ENCODE results near the gene TP53BP2. TPM values are rescaled to one million over a fixed set of nuclear protein-coding genes. Genes with fewer than 3 reads are reported as not detected.

TP53BP2 gene
- total and polyA plus RNA-seq, 10 of the 15 experiments (the other 5 are each of a cell fraction or from before 2014, with no cell fraction given): 1.6 to 13.7 (median 5.6) TPM

- TF ChIP-seq SMAD5 (IDR thresholded peaks at IDR 0.05; ENCODE audit: low read depth) (no peak), STAT3 (IDR thresholded peaks at IDR 0.05; ENCODE audit: low read depth, low read length) (no peak), ZNF274 (IDR thresholded peaks at IDR 0.05; ENCODE audit: insufficient read depth, insufficient read length) (no peak)
- TF ChIP-seq, protein P1, sequence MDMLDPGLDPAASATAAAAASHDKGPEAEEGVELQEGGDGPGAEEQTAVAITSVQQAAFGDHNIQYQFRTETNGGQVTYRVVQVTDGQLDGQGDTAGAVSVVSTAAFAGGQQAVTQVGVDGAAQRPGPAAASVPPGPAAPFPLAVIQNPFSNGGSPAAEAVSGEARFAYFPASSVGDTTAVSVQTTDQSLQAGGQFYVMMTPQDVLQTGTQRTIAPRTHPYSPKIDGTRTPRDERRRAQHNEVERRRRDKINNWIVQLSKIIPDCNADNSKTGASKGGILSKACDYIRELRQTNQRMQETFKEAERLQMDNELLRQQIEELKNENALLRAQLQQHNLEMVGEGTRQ (IDR thresholded peaks at IDR 0.05; ENCODE audit: borderline replicate concordance, low read depth, low read length): no peak
Measured at GRCh38 chr1:223827193-223827663, 18.5 kb downstream of the TP53BP2 start (continued).

DNA sequence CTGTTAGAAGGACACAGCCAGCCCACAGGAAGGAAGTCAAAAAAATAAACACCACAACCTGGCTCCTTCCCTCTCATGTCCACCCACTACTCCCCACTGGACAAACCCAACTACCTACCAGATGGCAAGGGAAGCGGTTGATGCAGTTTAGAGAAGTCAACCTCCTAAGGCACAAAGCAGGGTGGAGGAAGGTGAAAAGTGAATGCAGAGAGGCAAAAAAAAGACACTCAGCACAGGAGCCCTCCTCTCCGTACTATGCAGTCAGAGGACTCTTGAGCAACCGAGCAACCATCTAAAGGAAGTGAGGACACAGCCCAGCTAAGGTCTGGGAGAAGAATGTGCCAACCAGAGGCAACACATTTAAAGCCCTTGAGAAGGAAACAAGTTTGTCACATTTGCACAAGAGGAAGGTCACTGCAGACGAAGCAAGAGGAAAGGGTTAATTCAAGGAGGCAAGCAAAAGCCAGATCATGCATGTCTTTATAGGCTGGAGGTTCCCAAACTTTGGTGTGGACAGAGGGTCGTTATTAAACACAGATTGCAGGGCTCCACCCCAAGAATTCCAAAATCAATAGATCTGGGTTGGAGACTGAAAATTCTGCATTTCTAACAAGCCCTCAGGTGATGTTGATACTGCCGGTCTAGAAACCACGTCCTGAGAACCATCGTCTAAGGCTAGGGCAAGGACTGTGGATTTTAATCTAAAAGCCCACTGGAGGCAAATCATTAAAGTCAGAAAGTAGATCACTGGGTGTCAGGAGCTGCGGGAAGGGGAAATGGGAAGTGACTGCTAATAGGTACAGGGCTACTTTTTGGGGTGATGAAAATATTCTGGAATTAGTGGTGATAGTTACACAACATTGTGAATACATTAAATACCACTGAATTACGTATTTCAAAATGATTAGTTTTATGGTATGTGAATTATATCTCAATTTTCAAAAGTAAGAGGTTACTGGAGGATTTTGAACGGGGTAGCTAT lies 19.7 kb downstream of the TP53BP2 start:
- no peaks in the 10 kb centered on the region for H3K4me1 ChIP-seq (ENCODE audit: control insufficient read depth, insufficient read depth, low read length)

More for the DNA sequence above, 19.7 kb downstream of the TP53BP2 start:
- 0 out of 2 replicates have a peak, but pooled peaks cover 3% of the 10 kb centered on the region for H4K20me1 ChIP-seq (ENCODE audit: control insufficient read depth, insufficient read depth)
- WGBS (ENCODE audit: insufficient coverage, insufficient replicate concordance, low lambda C conversion rate, missing lambda C conversion rate): 38% methylated on average over 11 of the region's 11 CpGs
- no peak for FAIRE-seq
- no peaks in the 10 kb centered on the region for H3K27me3 ChIP-seq (replicated peaks in 1 of 2; ENCODE audit: control insufficient read depth in 2 of 2, insufficient read depth in 2 of 2, low read length in 1 of 2)
- no peak for DNase-seq (ENCODE audit: low read depth, low spot score)
- no peak for ATAC-seq
- H3K27ac ChIP-seq (ENCODE audit: control insufficient read depth, insufficient read depth): no peak overlapping the region
- H3K4me3 ChIP-seq: no peak overlapping the region
- RAD21 ChIA-PET (ENCODE audit: unreplicated experiment): no interaction called here
- H3K36me3 ChIP-seq (ENCODE audit: control insufficient read depth in 2 of 2, insufficient read depth in 2 of 2, low read length in 1 of 2): no peaks in the 10 kb centered on the region
- H2AFZ ChIP-seq (ENCODE audit: control insufficient read depth, low read depth, low read length): no peak overlapping the region
- H3K4me2 ChIP-seq (ENCODE audit: control insufficient read depth, insufficient read depth): no peak overlapping the region
- TF ChIP-seq SMC3 (IDR thresholded peaks at IDR 0.05; ENCODE audit: borderline replicate concordance, low read length) (no peak), NFXL1 (IDR thresholded peaks at IDR 0.05; ENCODE audit: borderline replicate concordance) (no peak)
- in situ Hi-C loops (cut with MboI) (no loop called here), intact Hi-C loops (cut with micrococcal nuclease; ENCODE audit: unreplicated experiment) (no loop called here)
- no peaks in the 10 kb centered on the region for H3K9me3 ChIP-seq (replicated peaks; ENCODE audit: control insufficient read depth, insufficient read depth, low read length)
- H3K79me2 ChIP-seq (ENCODE audit: control insufficient read depth, insufficient read depth, low read length): no peaks in the 10 kb centered on the region
- POLR2A ChIA-PET: no interaction called here
- H3K9ac ChIP-seq (ENCODE audit: control insufficient read depth, insufficient read depth, low read length): no peak overlapping the region
- CTCF ChIA-PET: no interaction called here
- SMC1A ChIA-PET (ENCODE audit: uncharacterized antibody, unreplicated experiment): interaction anchor here (1.3 kb wide), 1 partner anchor 10 kb away, joined by 3 read pairs; no protein-coding TSS in a partner anchor
- no TSS peak for BruUV-seq (replicated peaks)

All from GM12878 (cell line).